HepG2 (cell line): ENCODE measurements around the gene STARD10. TPM values are rescaled to one million over a fixed set of nuclear protein-coding genes. Genes with fewer than 3 reads are reported as not detected.
A peak's percentile ranks its signal among the peaks of the same experiment; 100 is the strongest.

Experiments
- ATAC-seq: fragments of 200-7000 bp; cut with Tn5 transposase; 3 replicates; pipeline ENCODE4 v1.9.1; 2020; ENCODE audit warnings: mild to moderate bottlenecking, moderate library complexity
- BruUV-seq: library from RNA; stranded (reverse); fragments of 400-500 nt; replicated peaks from 2 replicates; lab custom pipeline; 2021; lab: Mats Ljungman, UMichigan
- CTCF ChIA-PET: fragments of 300-600 bp; formaldehyde crosslinking; extraction: SDS; loops from one replicate; lab custom pipeline; 2021; ENCODE audit warnings: low total read pairs, inconsistent platforms, low intra/inter-chr PET ratio; lab: Yijun Ruan, JAX
- POLR2A ChIA-PET: fragments of 350-600 bp; sonication (Branson Sonifier 250); formaldehyde crosslinking; loops from one replicate; lab custom pipeline; 2020; ENCODE audit warnings: antibody characterized with exemption, inconsistent platforms; lab: Yijun Ruan, JAX
- DNase-seq: peaks from one replicate; pipeline ENCODE4 v3.0.0-alpha.2; 2015; ENCODE audit warnings: low spot score
- FAIRE-seq: peaks from 3 replicates; lab custom pipeline; 2011; peaks lifted over from hg19 to GRCh38; lab: Jason Lieb, UNC
- H2AFZ ChIP-seq: one replicate; pipeline ENCODE4 v1.6.1; 2011; ENCODE audit warnings: low read length, inconsistent platforms
- H3K27ac ChIP-seq: fragments of 300-600 bp; 3 replicates; pipeline ENCODE4 v1.8.0; 2011; ENCODE audit warnings: mixed run types, mild to moderate bottlenecking, mixed read lengths, low read length, inconsistent platforms; ENCODE audit not compliant: insufficient read depth; ENCODE audit errors: extremely low read length
- H3K27me3 ChIP-seq, 2 experiments: fragments of 200-600 bp in 1 of 2; 2 replicates in 1 of 2; 3 replicates in 1 of 2; pipeline versions ENCODE4 v1.6.0 to v1.8.0; 2011; ENCODE audit warnings: low read length in 2 of 2, mild to moderate bottlenecking in 2 of 2, moderate library complexity in 2 of 2, inconsistent platforms in 1 of 2; ENCODE audit not compliant: insufficient read depth in 2 of 2, control insufficient read depth in 1 of 2
- H3K36me3 ChIP-seq, 2 experiments: fragments of 200-600 bp in 1 of 2; replicated peaks in 1 of 2; 2 replicates in 1 of 2; 3 replicates in 1 of 2; pipeline versions ENCODE4 v1.5.1 to v1.8.0; 2011; ENCODE audit warnings: low read length in 2 of 2, inconsistent platforms in 1 of 2; ENCODE audit not compliant: insufficient read depth in 2 of 2, control insufficient read depth in 1 of 2
- H3K4me1 ChIP-seq: 2 replicates; pipeline ENCODE4 v1.5.1; 2012; ENCODE audit warnings: low read length, inconsistent platforms; ENCODE audit not compliant: insufficient read depth
- H3K4me2 ChIP-seq: 2 replicates; pipeline ENCODE4 v1.6.0; 2011; ENCODE audit warnings: low read depth, low read length, inconsistent platforms
- H3K4me3 ChIP-seq, 3 experiments: fragments of 200-600 bp in 1 of 3; sonication (generic), shearing (Covaris generic) in 1 of 3; replicated peaks in 1 of 3; 2 replicates each; pipeline ENCODE4 v1.5.1; 2011 to 2016; ENCODE audit warnings: low read length in 3 of 3, inconsistent platforms in 2 of 3, low read depth in 2 of 3, mild to moderate bottlenecking in 2 of 3, control low read depth in 1 of 3, mixed read lengths in 1 of 3; ENCODE audit not compliant: insufficient read depth in 1 of 3
- H3K79me2 ChIP-seq: one replicate; pipeline ENCODE4 v1.6.1; 2011; ENCODE audit warnings: low read length, inconsistent platforms; ENCODE audit not compliant: insufficient read depth
- H3K9ac ChIP-seq: 2 replicates; pipeline ENCODE4 v1.6.0; 2011; ENCODE audit warnings: mild to moderate bottlenecking, low read depth, low read length, inconsistent platforms; ENCODE audit not compliant: insufficient read depth
- H3K9me3 ChIP-seq: 2 replicates; pipeline ENCODE4 v1.5.1; 2012; ENCODE audit warnings: mild to moderate bottlenecking, low read length
- H4K20me1 ChIP-seq: 2 replicates; pipeline ENCODE4 v1.6.0; 2011; ENCODE audit warnings: inconsistent platforms, mild to moderate bottlenecking, low read length, moderate library complexity; ENCODE audit not compliant: insufficient read depth
- CEBPB ChIP-seq: IDR thresholded peaks from 2 replicates; pipeline ENCODE4 v1.6.1; 2011; ENCODE audit warnings: low read depth, low read length, improper control_type of control experiment, borderline replicate concordance
- FOSL2 ChIP-seq: sonication (generic); formaldehyde crosslinking; IDR thresholded peaks from 2 replicates; pipeline ENCODE4 v1.4.0; 2020; ENCODE audit warnings: missing genetic modification reagents
- HNF4A ChIP-seq: sonication (generic); formaldehyde crosslinking; IDR thresholded peaks from 2 replicates; pipeline ENCODE4 v1.4.0; 2020; ENCODE audit warnings: missing genetic modification reagents
- NFE2 ChIP-seq: sonication (generic); formaldehyde crosslinking; IDR thresholded peaks from 2 replicates; pipeline ENCODE4 v1.4.0; 2020; ENCODE audit warnings: missing genetic modification reagents
- SCMH1 ChIP-seq: sonication (generic); formaldehyde crosslinking; IDR thresholded peaks from 2 replicates; pipeline ENCODE4 v1.9.0; 2021; ENCODE audit warnings: missing genetic modification reagents, mild to moderate bottlenecking, borderline replicate concordance
- SOX5 ChIP-seq: IDR thresholded peaks from 2 replicates; pipeline ENCODE4 v1.6.1; 2016; ENCODE audit warnings: borderline replicate concordance
- TEAD3 ChIP-seq: optimal IDR thresholded peaks from 2 replicates; pipeline ENCODE3; 2016; ENCODE audit warnings: borderline replicate concordance
- ZNF17 ChIP-seq: sonication (generic); formaldehyde crosslinking; IDR thresholded peaks from 2 replicates; pipeline ENCODE4 v1.5.0; 2020; ENCODE audit warnings: mild to moderate bottlenecking, missing genetic modification reagents
- ZNF660 ChIP-seq: sonication (generic); formaldehyde crosslinking; IDR thresholded peaks from 2 replicates; pipeline ENCODE4 v1.5.1; 2020; ENCODE audit warnings: mild to moderate bottlenecking, low read depth, missing genetic modification reagents, borderline replicate concordance
- WGBS: methylation state at CpG from one replicate; pipeline ENCODE4 v1.1.6; 2017; ENCODE audit warnings: low lambda C conversion rate; 5-methylcytosine and 5-hydroxymethylcytosine counted together
- in situ Hi-C: cut with HindIII; loops from 2 replicates; pipeline ENCODE4 v1.10.0; 2017; ENCODE audit warnings: low pct_unique_long_range_greater_than_20kb; ENCODE audit not compliant: extremely low pct_ligation_motif_present
- intact Hi-C: fragments of 100-400 bp; cut with micrococcal nuclease; formaldehyde crosslinking; loops from one replicate; pipeline ENCODE4 v1.10.0; 2022; ENCODE audit not compliant: unreplicated experiment
- polyA plus RNA-seq, 8 experiments: library from polyadenylated mRNA; depleted of rRNA in 3 of 8; stranded (reverse) in 7 of 8; unstranded in 1 of 8; fragments of >200 nt; fragmentation: Illumina TruSeq in 4 of 8; extraction: Trizol in 4 of 8; gene quantifications; 2 replicates each; pipeline versions ENCODE4 v1.2.1 to v1.2.3, GENCODE V29; 2011 to 2016; ENCODE audit warnings: low read depth in 4 of 8, missing spikeins in 1 of 8, mixed read lengths in 1 of 8; ENCODE audit not compliant: insufficient read depth in 1 of 8
- total RNA-seq, 5 experiments: library from RNA; depleted of rRNA; stranded (reverse); fragments of >200 nt; fragmentation: Illumina TruSeq; extraction: Trizol; gene quantifications; 2 replicates each; pipeline ENCODE4 v1.2.3, GENCODE V29; 2016; ENCODE audit warnings: low read depth in 1 of 5

The STARD10 gene
- total and polyA plus RNA-seq, 2 of the 13 experiments (the other 11 are each of a cell fraction or from before 2014, with no cell fraction given): 260 to 341 TPM

GRCh38 chr11:72736452-72737069 lies 57.3 kb downstream of the STARD10 start:
- Histone ChIP-seq H3K36me3 (peaks cover 11 to 38% of the 10 kb centered on the region in 2 experiments; a peak in 4 of 5 replicates), H3K27me3 (no peaks in the 10 kb centered on the region), H3K4me1 (peaks cover 35% of the 10 kb centered on the region), H3K27ac (no peak overlapping the region), H3K9me3 (no peaks in the 10 kb centered on the region), H3K4me2 (no peak overlapping the region), H3K9ac (no peak overlapping the region), H3K4me3 (no peak overlapping the region), H4K20me1 (peaks cover 6% of the 10 kb centered on the region; the same call in 1 of the 2 replicates), H2AFZ (no peak overlapping the region), H3K79me2 (peaks cover 73% of the 10 kb centered on the region)
- no peak for FAIRE-seq
- ATAC-seq: no peak
- in situ Hi-C loops: no loop called here
- ChIA-PET POLR2A (interaction anchor here (1.1 kb wide), 1 partner anchor 76 kb away, joined by 5 read pairs; no protein-coding TSS in a partner anchor), CTCF (no interaction called here)
- 72% methylated on average over 5 of the region's 5 CpGs for WGBS
- intact Hi-C loops: no loop called here
- no TSS peak for BruUV-seq
- TF ChIP-seq ZNF660: no peak
- TF ChIP-seq CEBPB: peak; percentile 10; the same call in 1 of the 2 replicates
- no peak for TF ChIP-seq SCMH1 (CRISPR knock-in tag)
- TF ChIP-seq TEAD3 (CRISPR knock-in tag): no peak
- TF ChIP-seq, all 625 proteins: peak for 1
- DNase-seq: no peak

GRCh38 chr11:72735495-72736027 lies 58.3 kb downstream of the STARD10 start:
- ChIA-PET POLR2A (no interaction called here), CTCF (no interaction called here)
- Histone ChIP-seq H3K4me2 (no peak overlapping the region), H3K27me3 (no peaks in the 10 kb centered on the region), H2AFZ (no peak overlapping the region), H3K79me2 (peaks cover 68% of the 10 kb centered on the region), H3K9ac (no peak overlapping the region), H3K4me3 (no peak overlapping the region), H3K27ac (no peak overlapping the region), H3K9me3 (no peaks in the 10 kb centered on the region), H3K36me3 (peaks cover 14 to 42% of the 10 kb centered on the region in 2 experiments; a peak in 4 of 5 replicates), H4K20me1 (peaks cover 6% of the 10 kb centered on the region; the same call in 1 of the 2 replicates), H3K4me1 (peaks cover 25% of the 10 kb centered on the region)
- intact Hi-C loops (no loop called here), in situ Hi-C loops (no loop called here)
- ATAC-seq (no peak), FAIRE-seq (no peak), DNase-seq (peak; percentile 47)
- 98% methylated on average over 6 of the region's 8 CpGs for WGBS
- BruUV-seq: no TSS peak
- no peak for TF ChIP-seq SOX5 (CRISPR knock-in tag)
- TF ChIP-seq NFE2 (CRISPR knock-in tag): peak; percentile 36; the same call in 1 of the 2 replicates
- no peak for TF ChIP-seq ZNF17 (CRISPR knock-in tag)
- no peak for TF ChIP-seq HNF4A
- peak; percentile 38 for TF ChIP-seq FOSL2 (CRISPR knock-in tag)
